Measurements from ENCODE around the gene BPIFB3. TPM values are rescaled to one million over a fixed set of nuclear protein-coding genes. Genes with fewer than 3 reads are reported as not detected.

Gene BPIFB3
- polyA plus RNA-seq, 1 donor (not counting 4 experiments of a cell fraction or from before 2014, with no cell fraction given), result not detected

DNA sequence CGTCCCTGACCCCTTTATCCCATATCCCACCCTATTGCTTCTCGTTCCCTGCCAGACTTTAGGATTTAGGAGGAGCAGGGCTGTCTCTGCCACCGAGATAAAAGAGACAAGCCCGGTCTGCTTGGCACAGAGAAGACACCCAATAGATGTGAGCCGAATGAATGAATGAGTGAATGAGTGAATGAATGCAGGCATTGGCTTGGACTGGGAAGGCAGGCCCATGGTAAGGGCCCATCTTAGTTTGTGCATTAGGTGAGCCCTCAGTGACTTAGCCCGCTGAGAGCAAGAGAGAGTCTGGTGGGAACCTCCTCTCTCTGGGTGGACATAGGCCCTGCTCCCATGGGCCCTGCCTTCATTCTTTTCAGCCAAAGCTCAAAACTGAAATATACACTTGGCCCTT is 23.1 kb upstream of the BPIFB3 start:
- H3K9ac ChIP-seq (ENCODE audit: control insufficient read depth, extremely low read depth, insufficient read depth, low read length), result no peak overlapping the region
- no peak overlapping the region for H3K4me2 ChIP-seq (ENCODE audit: control insufficient read depth, extremely low read depth, insufficient read depth, low read depth, low read length)
- no peaks in the 10 kb centered on the region for H3K9me1 ChIP-seq (ENCODE audit: control insufficient read depth, extremely low read depth, insufficient read depth, low read length)
- no peaks in the 10 kb centered on the region for H3K4me1 ChIP-seq (ENCODE audit: control insufficient read depth, extremely low read depth, insufficient read depth, low read length)
- no peak for DNase-seq (ENCODE audit: low read depth, low spot score)
- no peaks in the 10 kb centered on the region for H3K79me2 ChIP-seq (ENCODE audit: control insufficient read depth, insufficient read depth, low read length)
- H4K20me1 ChIP-seq (ENCODE audit: control insufficient read depth, extremely low read depth, insufficient read depth, low read length), result no peaks in the 10 kb centered on the region
- no peak overlapping the region for H3K4me3 ChIP-seq (ENCODE audit: control insufficient read depth in 2 of 3, extremely low read depth in 1 of 3, insufficient read depth in 2 of 3, low read depth in 1 of 3, low read length in 3 of 3)
- H3K9me3 ChIP-seq (ENCODE audit: control insufficient read depth, low read depth, low read length), result no peaks in the 10 kb centered on the region
- no peak for FAIRE-seq
- dilution Hi-C loops (cut with MboI; ENCODE audit: extremely low pct_ligation_motif_present, low sequenced_read_pairs), result no loop called here
- no peak overlapping the region for H2AFZ ChIP-seq (ENCODE audit: control insufficient read depth, low read length)
- no peaks in the 10 kb centered on the region for H3K36me3 ChIP-seq (ENCODE audit: control insufficient read depth in 2 of 2, extremely low read depth in 1 of 2, insufficient read depth in 2 of 2, low read length in 2 of 2)
- H3K27ac ChIP-seq (ENCODE audit: control insufficient read depth, insufficient read depth, low read length), result no peak overlapping the region
- H3K27me3 ChIP-seq (ENCODE audit: control insufficient read depth, extremely low read depth, insufficient read depth, low read length), result no peaks in the 10 kb centered on the region
- TF ChIP-seq EZH2 (IDR thresholded peaks at IDR 0.05; ENCODE audit: low read length), result no peak
- TF ChIP-seq, protein P1, sequence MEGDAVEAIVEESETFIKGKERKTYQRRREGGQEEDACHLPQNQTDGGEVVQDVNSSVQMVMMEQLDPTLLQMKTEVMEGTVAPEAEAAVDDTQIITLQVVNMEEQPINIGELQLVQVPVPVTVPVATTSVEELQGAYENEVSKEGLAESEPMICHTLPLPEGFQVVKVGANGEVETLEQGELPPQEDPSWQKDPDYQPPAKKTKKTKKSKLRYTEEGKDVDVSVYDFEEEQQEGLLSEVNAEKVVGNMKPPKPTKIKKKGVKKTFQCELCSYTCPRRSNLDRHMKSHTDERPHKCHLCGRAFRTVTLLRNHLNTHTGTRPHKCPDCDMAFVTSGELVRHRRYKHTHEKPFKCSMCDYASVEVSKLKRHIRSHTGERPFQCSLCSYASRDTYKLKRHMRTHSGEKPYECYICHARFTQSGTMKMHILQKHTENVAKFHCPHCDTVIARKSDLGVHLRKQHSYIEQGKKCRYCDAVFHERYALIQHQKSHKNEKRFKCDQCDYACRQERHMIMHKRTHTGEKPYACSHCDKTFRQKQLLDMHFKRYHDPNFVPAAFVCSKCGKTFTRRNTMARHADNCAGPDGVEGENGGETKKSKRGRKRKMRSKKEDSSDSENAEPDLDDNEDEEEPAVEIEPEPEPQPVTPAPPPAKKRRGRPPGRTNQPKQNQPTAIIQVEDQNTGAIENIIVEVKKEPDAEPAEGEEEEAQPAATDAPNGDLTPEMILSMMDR (optimal IDR thresholded peaks at IDR 0.05 in 1 of 3, IDR thresholded peaks at IDR 0.05 in 1 of 3, conservative IDR thresholded peaks at IDR 0.05 in 1 of 3; ENCODE audit: extremely low read depth in 1 of 3, insufficient read depth in 2 of 3, low read length in 3 of 3), result no peak

DNA sequence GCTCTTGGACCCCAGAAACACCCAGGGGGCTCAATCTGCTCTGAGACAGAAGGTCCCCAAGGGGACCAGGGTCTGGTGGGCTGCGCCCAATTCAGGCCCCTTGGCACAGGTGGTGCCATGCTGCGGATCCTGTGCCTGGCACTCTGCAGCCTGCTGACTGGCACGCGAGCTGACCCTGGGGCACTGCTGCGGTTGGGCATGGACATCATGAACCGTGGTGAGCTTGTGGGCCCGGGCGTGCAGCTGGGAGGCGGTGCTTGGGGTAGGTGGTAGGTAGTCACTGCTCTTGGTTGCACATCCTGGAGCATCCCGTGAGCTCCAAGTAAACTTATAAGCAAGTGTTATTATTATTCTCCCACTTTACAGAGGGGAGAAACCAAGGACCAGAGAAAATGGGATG is 22.2 kb upstream of the BPIFB3 start, which contains the start of gene BPIFB6:
TSS of gene BPIFB6 (plus strand) at position 118 of the 400 bp plus-strand sequence. CDS start at position 118, 0 bp downstream.
- no peaks in the 10 kb centered on the region for H3K36me3 ChIP-seq (ENCODE audit: control insufficient read depth in 2 of 2, extremely low read depth in 1 of 2, insufficient read depth in 2 of 2, low read length in 2 of 2)
- H3K9me1 ChIP-seq (ENCODE audit: control insufficient read depth, extremely low read depth, insufficient read depth, low read length), result no peaks in the 10 kb centered on the region
- H3K27me3 ChIP-seq (ENCODE audit: control insufficient read depth, extremely low read depth, insufficient read depth, low read length), result no peaks in the 10 kb centered on the region
- no peaks in the 10 kb centered on the region for H4K20me1 ChIP-seq (ENCODE audit: control insufficient read depth, extremely low read depth, insufficient read depth, low read length)
- no peak within 1 kb of the TSS for H3K4me2 ChIP-seq (ENCODE audit: control insufficient read depth, extremely low read depth, insufficient read depth, low read depth, low read length)
- H3K4me3 ChIP-seq (ENCODE audit: control insufficient read depth in 2 of 3, extremely low read depth in 1 of 3, insufficient read depth in 2 of 3, low read depth in 1 of 3, low read length in 3 of 3), result no peak within 1 kb of the TSS
- no peaks in the 10 kb centered on the region for H3K9me3 ChIP-seq (ENCODE audit: control insufficient read depth, low read depth, low read length)
- DNase-seq (ENCODE audit: low read depth, low spot score) (no peak), FAIRE-seq (no peak)
- no peaks in the 10 kb centered on the region for H3K4me1 ChIP-seq (ENCODE audit: control insufficient read depth, extremely low read depth, insufficient read depth, low read length)
- H2AFZ ChIP-seq (ENCODE audit: control insufficient read depth, low read length), result no peak within 1 kb of the TSS
- H3K79me2 ChIP-seq (ENCODE audit: control insufficient read depth, insufficient read depth, low read length), result no peaks in the 10 kb centered on the region
- no peak within 1 kb of the TSS for H3K27ac ChIP-seq (ENCODE audit: control insufficient read depth, insufficient read depth, low read length)
- H3K9ac ChIP-seq (ENCODE audit: control insufficient read depth, extremely low read depth, insufficient read depth, low read length), result no peak within 1 kb of the TSS
- dilution Hi-C loops (cut with MboI; ENCODE audit: extremely low pct_ligation_motif_present, low sequenced_read_pairs), result no loop called here
- TF ChIP-seq, protein P1 (optimal IDR thresholded peaks at IDR 0.05 in 1 of 3, IDR thresholded peaks at IDR 0.05 in 1 of 3, conservative IDR thresholded peaks at IDR 0.05 in 1 of 3; ENCODE audit: extremely low read depth in 1 of 3, insufficient read depth in 2 of 3, low read length in 3 of 3), result no peak
- no peak for TF ChIP-seq EZH2 (IDR thresholded peaks at IDR 0.05; ENCODE audit: low read length)
